Progenitor cell of endocrine pancreas (in vitro differentiated cells): ENCODE measurements around the gene VPREB3. TPM values are rescaled to one million over a fixed set of nuclear protein-coding genes. Genes with fewer than 3 reads are reported as not detected.
A peak's percentile ranks its signal among the peaks of the same experiment; 100 is the strongest.

ENCODE experiments used
- DNase-seq: peaks from one replicate; pipeline ENCODE4 v3.0.0; 2021; ENCODE audit warnings: low spot score; ENCODE audit not compliant: unreplicated experiment
- H3K27ac Mint-ChIP-seq: 2 replicates; pipeline ENCODE4 v1.8.0; 2021; ENCODE audit warnings: mild to moderate bottlenecking, moderate library complexity, mixed read lengths
- H3K27me3 Mint-ChIP-seq: 2 replicates; pipeline ENCODE4 v1.8.0; 2021; ENCODE audit warnings: mixed read lengths
- H3K36me3 Mint-ChIP-seq: 2 replicates; pipeline ENCODE4 v1.8.0; 2022; ENCODE audit warnings: mixed read lengths; ENCODE audit not compliant: insufficient read depth
- H3K4me1 Mint-ChIP-seq: 2 replicates; pipeline ENCODE4 v1.8.0; 2021; ENCODE audit warnings: low read depth, mixed read lengths
- H3K4me3 Mint-ChIP-seq: 2 replicates; pipeline ENCODE4 v1.8.0; 2021; ENCODE audit warnings: low read depth, mild to moderate bottlenecking, moderate library complexity, mixed read lengths
- H3K9me3 Mint-ChIP-seq: 2 replicates; pipeline ENCODE4 v1.8.0; 2021; ENCODE audit warnings: low read depth, mixed read lengths
- total RNA-seq: library from RNA; stranded (reverse); gene quantifications from 2 replicates; pipeline ENCODE4 v1.2.1, GENCODE V29; 2021
- TF ChIP-seq, protein P1 (sequence below): fragments of 200-600 bp; sonication (generic); IDR thresholded peaks from one replicate; pipeline ENCODE4 v1.5.0; 2021; ENCODE audit warnings: antibody characterized with exemption, mild to moderate bottlenecking; ENCODE audit not compliant: unreplicated experiment

Gene VPREB3
- total RNA-seq, 1 donor from 2014 or later: not detected

DNA sequence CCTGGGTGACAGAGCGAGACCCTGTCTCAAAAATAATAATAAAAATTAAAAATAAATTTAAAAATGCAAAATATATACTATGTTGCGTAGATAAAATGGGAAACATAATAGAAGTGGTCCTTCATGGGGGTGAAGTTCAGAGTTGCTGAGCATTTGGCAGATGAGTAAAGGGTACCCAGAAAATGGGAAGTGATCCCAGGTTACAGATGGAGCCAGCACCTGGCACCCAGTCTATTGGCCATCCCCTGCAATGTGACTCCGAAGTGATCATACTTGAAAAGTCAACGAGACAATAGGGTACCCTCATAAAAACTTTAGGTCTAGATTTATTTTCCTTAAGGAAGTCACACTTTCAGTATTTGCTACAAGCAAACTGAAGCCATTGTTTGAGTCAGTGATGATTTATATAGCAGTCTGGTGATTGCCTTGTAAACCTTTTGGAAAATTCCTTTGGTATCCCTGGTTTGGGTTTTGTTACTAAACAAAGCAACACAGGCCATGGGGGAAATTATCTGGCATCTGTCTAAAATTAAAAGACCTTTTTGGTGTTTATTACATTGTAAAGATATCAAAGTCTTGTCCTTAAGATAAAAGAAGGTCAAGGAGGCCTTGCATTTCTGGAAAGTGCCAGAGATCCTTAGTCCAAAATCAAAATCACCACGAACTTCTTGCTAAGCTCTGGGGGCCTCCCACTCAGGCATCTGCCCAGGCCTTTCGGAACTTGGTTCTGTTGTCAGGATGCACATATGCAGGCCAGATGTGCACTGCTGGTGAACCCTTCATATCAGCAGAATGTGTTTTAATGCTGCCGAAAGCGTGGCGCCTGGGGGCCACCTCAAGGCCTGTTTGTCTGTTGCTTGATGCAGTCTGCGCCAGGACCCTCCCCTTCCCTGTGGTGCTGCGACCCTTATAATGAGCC lies 36.9 kb upstream of the VPREB3 start:
- no peaks in the 10 kb centered on the region for H3K27me3 Mint-ChIP-seq
- DNase-seq: no peak
- peaks cover 28% of the 10 kb centered on the region for H3K4me1 Mint-ChIP-seq
- no peaks in the 10 kb centered on the region for H3K9me3 Mint-ChIP-seq
- H3K36me3 Mint-ChIP-seq: peaks cover 12% of the 10 kb centered on the region
- TF ChIP-seq, protein P1, sequence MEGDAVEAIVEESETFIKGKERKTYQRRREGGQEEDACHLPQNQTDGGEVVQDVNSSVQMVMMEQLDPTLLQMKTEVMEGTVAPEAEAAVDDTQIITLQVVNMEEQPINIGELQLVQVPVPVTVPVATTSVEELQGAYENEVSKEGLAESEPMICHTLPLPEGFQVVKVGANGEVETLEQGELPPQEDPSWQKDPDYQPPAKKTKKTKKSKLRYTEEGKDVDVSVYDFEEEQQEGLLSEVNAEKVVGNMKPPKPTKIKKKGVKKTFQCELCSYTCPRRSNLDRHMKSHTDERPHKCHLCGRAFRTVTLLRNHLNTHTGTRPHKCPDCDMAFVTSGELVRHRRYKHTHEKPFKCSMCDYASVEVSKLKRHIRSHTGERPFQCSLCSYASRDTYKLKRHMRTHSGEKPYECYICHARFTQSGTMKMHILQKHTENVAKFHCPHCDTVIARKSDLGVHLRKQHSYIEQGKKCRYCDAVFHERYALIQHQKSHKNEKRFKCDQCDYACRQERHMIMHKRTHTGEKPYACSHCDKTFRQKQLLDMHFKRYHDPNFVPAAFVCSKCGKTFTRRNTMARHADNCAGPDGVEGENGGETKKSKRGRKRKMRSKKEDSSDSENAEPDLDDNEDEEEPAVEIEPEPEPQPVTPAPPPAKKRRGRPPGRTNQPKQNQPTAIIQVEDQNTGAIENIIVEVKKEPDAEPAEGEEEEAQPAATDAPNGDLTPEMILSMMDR: no peak
- no peak overlapping the region for H3K4me3 Mint-ChIP-seq
- no peak overlapping the region for H3K27ac Mint-ChIP-seq

DNA sequence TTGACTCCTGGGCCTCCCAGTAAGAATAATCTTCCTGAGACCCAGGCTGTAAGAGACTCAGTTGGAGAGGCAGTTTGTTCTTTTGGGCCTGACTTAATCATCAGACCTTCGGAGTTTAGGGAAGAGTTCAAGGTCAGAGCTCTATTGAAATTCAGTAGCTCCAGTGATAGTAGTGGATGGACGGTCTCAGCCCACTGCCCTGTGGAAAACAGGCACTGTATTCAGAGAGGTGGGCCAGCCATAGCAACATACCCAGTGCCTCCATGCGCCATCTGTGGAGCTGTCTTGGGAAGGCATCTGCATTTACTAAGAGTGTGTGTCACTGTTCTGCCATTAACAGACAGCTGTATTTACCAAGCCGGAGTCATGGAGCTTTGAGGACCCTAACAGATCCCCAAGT lies 35.4 kb upstream of the VPREB3 start:
- Mint-ChIP-seq H3K4me1 (peaks cover 28% of the 10 kb centered on the region), H3K36me3 (peaks cover 9% of the 10 kb centered on the region), H3K4me3 (peak overlapping the region; percentile 69), H3K27ac (peak overlapping the region; percentile 71), H3K9me3 (no peaks in the 10 kb centered on the region), H3K27me3 (no peaks in the 10 kb centered on the region)
- DNase-seq: no peak
- TF ChIP-seq, protein P1: no peak

DNA sequence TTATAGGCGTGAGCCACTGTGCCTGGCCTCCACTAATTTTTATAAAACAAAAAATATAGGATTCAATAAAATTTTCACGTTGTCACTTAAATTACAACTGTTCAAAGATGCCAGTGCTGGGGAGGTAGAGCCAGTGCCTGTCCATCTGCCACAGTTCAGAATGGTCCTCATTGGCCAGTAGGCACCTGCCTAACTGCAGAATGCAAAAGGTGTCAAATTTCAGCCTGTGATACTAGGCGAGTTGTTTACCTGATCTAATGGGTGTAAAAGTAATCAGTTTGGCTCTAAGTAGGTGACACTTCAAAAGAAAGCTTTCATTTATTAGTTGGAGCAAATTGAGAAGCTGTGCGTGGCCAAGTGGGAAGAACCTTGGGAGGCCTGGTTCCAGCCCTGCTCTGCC lies 34.9 kb upstream of the VPREB3 start:
- Mint-ChIP-seq H3K4me1 (peaks cover 31% of the 10 kb centered on the region), H3K36me3 (peaks cover 7% of the 10 kb centered on the region), H3K4me3 (peak overlapping the region; percentile 69), H3K27ac (peak overlapping the region; percentile 71), H3K27me3 (no peaks in the 10 kb centered on the region), H3K9me3 (no peaks in the 10 kb centered on the region)
- DNase-seq: no peak
- TF ChIP-seq, protein P1: no peak

DNA sequence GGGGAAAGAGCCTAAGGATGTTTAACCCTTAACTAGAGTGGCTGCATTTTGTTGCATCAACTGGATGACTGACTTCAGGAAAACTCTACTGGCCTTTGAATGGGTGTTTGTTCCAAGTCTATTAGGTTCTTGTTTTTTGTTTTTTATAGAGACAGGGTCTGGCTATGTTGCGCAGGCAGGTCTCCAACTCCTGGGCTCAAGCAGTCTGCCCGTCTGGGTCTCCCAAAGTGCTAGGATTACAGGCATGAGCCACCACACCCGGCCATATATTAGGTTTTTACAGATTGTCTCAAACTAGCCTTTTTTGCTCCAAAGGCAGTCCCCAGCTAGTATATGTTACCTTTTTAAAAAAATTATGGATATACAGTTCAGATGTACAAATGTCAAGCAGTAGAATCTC lies 33.7 kb upstream of the VPREB3 start:
- TF ChIP-seq, protein P1: no peak
- Mint-ChIP-seq H3K4me1 (peaks cover 31% of the 10 kb centered on the region), H3K4me3 (peak overlapping the region; percentile 87), H3K9me3 (no peaks in the 10 kb centered on the region), H3K27me3 (no peaks in the 10 kb centered on the region), H3K27ac (peak overlapping the region; percentile 77), H3K36me3 (peaks cover 3% of the 10 kb centered on the region)
- no peak for DNase-seq

DNA sequence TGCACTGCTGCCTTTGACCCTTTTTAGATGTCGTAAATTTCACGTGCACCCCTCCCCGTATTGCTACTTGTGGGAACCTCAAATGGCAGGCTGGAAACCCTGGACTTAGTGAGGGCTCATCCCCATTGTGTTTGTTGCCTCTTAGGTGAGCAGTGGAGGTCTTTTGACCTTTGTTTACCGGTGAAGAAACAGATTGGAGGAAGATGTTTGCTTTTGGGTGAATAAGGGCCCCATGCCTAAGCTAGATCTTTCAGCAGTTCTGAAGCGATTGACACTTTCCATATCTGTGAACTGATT lies 33.3 kb upstream of the VPREB3 start:
- Mint-ChIP-seq H3K27ac (peak overlapping the region; percentile 77), H3K27me3 (no peaks in the 10 kb centered on the region), H3K36me3 (peaks cover 2% of the 10 kb centered on the region), H3K4me1 (peaks cover 31% of the 10 kb centered on the region), H3K4me3 (peak overlapping the region; percentile 87), H3K9me3 (no peaks in the 10 kb centered on the region)
- no peak for DNase-seq
- TF ChIP-seq, protein P1: no peak
